GM21381 (cell line): ENCODE data around the gene SKIC2.
"Not testable (repeated sequence)": the region's sequence is repeated elsewhere in the genome, so short reads cannot be mapped to it uniquely, and the experiment has no call there.

Source experiments
- ATAC-seq: cut with Tn5 transposase; IDR thresholded peaks from one replicate; pipeline ENCODE4 v1.9.1; 2021; ENCODE audit warnings: mild to moderate bottlenecking, moderate library complexity; ENCODE audit not compliant: unreplicated experiment

Gene SKIC2

DNA sequence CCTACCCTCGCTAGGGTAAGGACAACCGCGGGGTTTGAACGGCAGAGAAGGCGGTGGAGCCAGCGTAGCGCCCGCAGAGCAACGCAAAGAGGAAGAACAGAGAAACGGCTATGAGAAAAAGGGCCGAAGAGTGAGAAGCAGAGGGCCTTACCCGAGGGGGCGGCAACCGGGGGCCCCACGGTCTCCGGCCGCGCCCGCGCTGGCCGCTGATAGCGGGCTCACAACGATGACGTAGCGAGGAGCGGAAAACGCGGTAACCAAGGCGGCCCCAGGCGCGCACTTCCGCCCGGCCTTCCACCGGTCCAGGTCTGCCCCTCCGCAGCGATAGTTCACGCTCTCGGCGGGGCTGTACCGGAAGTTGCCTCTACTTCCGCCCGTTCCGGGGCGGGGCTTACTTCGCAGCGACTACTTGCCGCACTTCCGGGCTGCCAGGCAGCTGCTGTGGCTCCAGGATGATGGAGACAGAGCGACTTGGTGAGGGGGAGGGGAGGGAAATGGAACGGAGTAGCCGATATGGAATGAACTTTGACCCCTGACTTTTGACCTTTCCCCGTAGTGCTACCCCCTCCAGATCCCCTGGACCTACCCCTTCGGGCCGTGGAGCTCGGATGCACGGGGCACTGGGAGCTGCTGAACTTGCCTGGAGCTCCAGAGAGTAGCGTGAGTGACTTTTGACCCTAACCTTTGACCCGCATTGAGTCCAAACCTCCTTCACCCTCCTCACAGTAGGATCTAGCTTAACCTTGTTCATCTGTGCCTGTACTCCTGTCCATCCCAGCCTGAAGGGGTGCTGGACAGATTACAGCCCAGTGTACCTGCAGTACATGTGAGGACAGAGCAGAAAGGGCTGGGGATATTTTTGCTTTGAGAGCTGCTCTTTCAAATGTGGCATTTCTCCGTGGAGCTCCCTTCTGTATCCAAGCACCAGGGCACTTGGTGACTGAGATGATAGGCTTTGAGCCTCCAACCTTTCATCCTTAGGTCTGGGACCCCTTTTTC, at the start of gene SKIC2, which contains the start of gene NELFE:
Gene SKIC2 (plus strand): TSS at position 435 of the 999 bp plus-strand sequence. CDS start 18 bp downstream, at position 453.
Gene NELFE (minus strand): TSS at position 231 of the 999 bp plus-strand sequence. CDS start 525 bp downstream, outside the sequence.
- ATAC-seq, result peak; percentile 93

DNA sequence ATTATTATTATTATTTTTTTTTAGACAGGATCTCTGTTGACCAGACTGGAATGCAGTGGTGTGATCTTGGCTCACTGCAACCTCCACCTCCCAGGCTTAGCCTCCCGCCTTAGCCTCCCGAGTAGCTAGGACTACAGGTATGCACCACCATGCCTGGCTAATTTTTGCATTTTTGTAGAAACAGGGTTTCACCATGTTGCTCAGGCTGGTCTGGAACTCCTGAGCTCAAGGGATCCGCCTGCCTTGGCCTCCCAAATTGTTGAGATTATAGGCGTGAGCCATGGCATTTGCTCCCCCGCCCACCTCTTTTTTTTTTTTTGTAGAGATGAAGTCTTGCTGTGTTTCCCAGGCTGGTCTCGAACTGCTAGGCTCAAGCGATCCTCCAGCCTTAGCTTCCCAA, 49.7 kb upstream of the SKIC2 start:
- not testable (repeated sequence) for ATAC-seq

- ATAC-seq, result no peak
These were observed 47.0 kb upstream of the SKIC2 start for GRCh38 chr6:31911826-31912585.

DNA sequence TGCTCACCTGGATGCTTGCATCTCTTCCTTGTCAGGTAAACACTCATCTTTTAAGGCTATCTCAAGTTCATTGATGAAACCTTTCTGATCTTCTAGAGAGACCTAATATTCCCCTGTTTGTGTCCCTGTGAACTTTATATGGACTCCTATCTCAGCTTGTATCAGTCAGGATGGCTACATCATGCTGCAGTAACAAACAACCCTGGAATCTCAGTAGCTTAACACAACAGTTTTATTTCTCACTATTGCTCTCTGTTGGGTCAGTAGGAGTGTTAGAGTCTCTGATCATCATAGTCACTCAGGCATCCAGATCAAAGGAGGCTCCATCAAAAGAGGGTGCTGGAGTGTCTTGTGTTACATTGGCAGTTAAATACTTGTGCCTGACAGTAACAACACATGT, 43.6 kb upstream of the SKIC2 start:
- no peak for ATAC-seq

GRCh38 chr6:31915756-31916155, 43.2 kb upstream of the SKIC2 start:
- no peak for ATAC-seq

- no peak for ATAC-seq
These were observed 40.8 kb upstream of the SKIC2 start for GRCh38 chr6:31918069-31918720.

GRCh38 chr6:31919624-31920303, 39.2 kb upstream of the SKIC2 start:
- no peak for ATAC-seq

DNA sequence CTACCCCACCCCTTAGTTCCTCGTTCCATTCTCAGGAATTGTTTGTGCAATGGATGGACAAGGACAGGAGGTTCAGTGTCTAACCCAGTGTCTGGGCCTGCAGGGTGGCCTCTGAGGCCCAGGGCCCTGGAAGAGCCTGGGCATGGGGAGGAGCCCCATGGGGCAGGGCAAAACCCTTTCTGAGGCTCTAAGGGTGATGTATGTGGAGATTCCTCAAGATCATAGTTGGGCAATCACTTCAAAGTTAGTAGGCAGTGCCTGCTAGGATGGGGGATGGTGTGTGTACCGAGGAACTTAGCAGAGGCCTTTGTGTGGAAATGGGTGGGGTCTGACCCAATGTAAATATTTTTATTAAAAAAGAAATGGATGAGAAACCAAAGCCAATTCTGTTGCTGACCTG, 38.2 kb upstream of the SKIC2 start:
- ATAC-seq, result no peak

- no peak for ATAC-seq
These were observed 36.0 kb upstream of the SKIC2 start for GRCh38 chr6:31922942-31923341.

GRCh38 chr6:31927242-31927862, 31.6 kb upstream of the SKIC2 start, which contains the start of gene C2:
C2 (plus strand) TSS chr6:31927717; CDS start chr6:31927753, 36 bp downstream.
- ATAC-seq, result no peak

DNA sequence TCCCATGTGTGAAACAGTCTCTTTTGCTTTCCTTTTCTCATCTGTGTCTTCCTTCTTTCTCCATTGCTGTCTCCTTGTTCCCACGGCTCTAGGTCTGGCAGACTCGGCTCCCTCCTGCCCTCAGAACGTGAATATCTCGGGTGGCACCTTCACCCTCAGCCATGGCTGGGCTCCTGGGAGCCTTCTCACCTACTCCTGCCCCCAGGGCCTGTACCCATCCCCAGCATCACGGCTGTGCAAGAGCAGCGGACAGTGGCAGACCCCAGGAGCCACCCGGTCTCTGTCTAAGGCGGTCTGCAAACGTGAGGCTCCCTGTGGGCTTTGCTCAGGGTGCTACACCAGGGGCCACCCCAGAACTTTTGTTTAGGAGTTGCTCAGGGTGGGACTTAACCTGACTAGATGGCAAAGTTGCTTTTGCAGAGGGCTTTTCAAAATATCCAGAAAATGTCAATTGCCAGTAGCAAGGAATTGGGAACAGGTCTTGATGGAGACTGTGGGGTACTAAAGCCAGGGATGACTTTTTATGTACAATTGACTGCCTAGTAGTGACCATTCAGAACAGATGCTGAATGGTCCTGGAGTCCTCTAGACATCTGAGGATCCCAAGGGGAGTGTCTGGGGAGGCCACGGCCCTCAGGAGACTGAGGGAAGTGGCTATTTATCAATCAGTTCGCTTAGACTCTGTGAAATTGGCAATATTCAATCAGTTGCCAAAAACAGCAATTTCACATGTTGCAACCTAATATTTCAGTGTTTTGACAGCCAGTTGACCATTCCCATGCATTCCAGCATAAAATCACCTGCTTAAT, 30.9 kb upstream of the SKIC2 start:
- no peak for ATAC-seq

DNA sequence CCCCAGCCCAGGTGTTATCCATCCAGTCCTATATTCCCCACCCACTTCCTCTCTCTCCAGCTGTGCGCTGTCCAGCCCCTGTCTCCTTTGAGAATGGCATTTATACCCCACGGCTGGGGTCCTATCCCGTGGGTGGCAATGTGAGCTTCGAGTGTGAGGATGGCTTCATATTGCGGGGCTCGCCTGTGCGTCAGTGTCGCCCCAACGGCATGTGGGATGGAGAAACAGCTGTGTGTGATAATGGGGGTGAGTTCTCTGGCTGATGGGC, 30.4 kb upstream of the SKIC2 start:
- no peak for ATAC-seq

GRCh38 chr6:31930962-31931361, 28.0 kb upstream of the SKIC2 start:
- ATAC-seq, result no peak

DNA sequence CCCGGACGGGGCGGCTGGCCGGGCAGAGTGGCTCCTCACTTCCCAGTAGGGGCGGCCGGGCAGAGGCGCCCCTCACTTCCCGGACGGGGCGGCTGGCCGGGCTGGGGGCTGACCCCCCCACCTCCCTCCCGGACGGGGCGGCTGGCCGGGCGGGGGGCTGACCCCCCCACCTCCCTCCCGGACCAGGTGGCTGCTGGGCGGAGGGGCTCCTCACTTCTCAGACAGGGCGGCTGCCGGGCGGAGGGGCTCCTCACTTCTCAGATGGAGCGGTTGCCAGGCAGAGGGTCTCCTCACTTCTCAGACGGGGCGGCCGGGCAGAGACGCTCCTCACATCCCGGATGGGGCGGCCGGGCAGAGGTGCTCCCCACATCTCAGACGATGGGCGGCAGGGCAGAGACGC, 26.8 kb upstream of the SKIC2 start:
- ATAC-seq, result not testable (repeated sequence)

DNA sequence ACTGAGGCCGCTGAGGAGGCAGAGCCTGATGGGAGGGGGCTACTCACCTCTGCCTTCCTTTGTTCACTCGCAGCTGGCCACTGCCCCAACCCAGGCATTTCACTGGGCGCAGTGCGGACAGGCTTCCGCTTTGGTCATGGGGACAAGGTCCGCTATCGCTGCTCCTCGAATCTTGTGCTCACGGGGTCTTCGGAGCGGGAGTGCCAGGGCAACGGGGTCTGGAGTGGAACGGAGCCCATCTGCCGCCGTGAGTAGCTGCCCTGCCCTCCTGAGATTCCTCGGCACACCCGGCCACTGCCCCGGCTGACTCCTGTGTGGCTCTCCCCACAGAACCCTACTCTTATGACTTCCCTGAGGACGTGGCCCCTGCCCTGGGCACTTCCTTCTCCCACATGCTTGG, 25.4 kb upstream of the SKIC2 start:
- ATAC-seq, result no peak

- no peak for ATAC-seq
These were observed 24.0 kb upstream of the SKIC2 start for GRCh38 chr6:31935021-31935420.

- no peak for ATAC-seq
These were observed 23.2 kb upstream of the SKIC2 start for GRCh38 chr6:31935823-31936222.

GRCh38 chr6:31940256-31940664, 18.7 kb upstream of the SKIC2 start:
- ATAC-seq, result no peak

DNA sequence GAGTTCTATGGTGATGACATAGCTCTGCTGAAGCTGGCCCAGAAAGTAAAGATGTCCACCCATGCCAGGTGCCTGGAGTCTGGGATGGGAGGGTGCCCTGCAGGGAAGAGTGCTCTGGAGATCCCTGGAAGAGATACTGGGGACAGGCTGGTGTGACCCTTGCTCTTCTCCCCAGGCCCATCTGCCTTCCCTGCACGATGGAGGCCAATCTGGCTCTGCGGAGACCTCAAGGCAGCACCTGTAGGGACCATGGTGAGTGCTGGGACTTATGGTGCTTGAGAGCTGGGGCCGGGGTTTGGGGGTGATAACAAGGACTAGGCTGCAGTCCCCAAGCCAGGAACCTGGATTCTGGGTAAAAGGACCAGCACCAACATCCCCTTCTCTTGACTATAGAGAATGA, 15.2 kb upstream of the SKIC2 start:
- no peak for ATAC-seq

DNA sequence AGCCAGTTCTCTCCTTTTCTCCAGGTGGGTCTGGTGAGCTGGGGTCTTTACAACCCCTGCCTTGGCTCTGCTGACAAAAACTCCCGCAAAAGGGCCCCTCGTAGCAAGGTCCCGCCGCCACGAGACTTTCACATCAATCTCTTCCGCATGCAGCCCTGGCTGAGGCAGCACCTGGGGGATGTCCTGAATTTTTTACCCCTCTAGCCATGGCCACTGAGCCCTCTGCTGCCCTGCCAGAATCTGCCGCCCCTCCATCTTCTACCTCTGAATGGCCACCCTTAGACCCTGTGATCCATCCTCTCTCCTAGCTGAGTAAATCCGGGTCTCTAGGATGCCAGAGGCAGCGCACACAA, 13.8 kb upstream of the SKIC2 start:
- ATAC-seq, result no peak
